Activated CD4-positive, alpha-beta T cell treated with anti-CD3 and anti-CD28 coated beads for 1 hour (primary cell): ENCODE measurements around the gene ASF1B.

Source experiments
- DNase-seq: peaks from one replicate; pipeline ENCODE4 v3.0.0-alpha.2; 2020

ASF1B gene

DNA sequence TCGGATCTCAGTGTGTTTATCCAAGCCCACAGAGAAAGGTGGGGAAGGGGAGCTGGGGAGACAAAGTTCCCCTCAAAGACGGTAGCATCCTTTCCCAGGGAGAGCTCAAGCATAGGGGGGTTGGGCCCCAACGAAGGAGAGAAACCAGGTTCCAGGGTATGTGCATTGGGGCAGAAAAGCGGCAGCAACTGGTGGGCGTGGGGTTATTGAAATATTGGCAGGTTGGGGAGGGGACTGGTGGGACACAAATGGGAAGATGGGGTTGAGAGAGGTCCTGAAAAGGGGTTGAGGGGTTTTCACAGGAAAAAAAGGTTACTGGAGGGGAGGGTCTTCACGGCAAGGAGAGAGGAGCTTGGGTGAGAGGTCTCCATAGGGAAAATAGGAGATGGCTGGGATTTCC, 1.0 kb downstream of the ASF1B start:
- DNase-seq = no peak

GRCh38 chr19:14127929-14128509, 8.4 kb downstream of the ASF1B start:
- no peak for DNase-seq

DNA sequence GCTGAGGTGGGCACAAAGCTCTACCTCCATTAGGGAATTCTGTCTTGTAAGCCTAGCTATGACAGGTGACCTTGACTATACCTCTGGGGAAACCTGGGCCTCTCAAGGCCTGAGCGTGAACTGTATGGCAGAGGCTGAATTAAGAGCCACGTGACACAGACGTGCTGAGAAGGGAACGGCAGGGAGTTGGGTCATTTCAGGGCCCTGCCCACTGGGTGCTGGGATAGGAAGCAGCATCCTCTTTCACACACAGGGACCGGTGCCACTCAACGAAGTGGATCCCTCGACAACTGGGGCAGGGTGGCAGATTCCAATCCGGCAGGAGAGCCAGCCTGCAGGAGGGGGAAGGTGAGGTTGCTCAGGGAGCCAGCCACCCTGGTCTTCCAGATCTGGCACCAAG, 9.2 kb downstream of the ASF1B start:
- DNase-seq = no peak

GRCh38 chr19:14122924-14123323, 13.5 kb downstream of the ASF1B start:
- DNase-seq = no peak

DNA sequence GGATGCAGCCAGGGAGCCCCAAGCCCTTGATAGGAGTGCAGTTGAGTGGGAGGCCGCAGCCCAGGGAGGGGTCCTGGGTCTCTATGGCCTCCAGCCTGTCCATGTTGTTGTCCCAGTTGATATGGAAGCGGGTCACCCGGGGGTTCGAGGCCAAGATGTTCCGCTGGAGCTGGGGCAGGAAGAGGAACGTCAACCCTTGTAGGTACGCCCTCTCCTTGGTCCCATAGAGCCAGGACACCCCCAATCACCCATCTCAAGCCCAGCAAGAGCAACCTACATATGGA, 15.9 kb downstream of the ASF1B start:
- no peak for DNase-seq

- no peak for DNase-seq
Observed at GRCh38 chr19:14119644-14120496, 16.5 kb downstream of the ASF1B start.

DNA sequence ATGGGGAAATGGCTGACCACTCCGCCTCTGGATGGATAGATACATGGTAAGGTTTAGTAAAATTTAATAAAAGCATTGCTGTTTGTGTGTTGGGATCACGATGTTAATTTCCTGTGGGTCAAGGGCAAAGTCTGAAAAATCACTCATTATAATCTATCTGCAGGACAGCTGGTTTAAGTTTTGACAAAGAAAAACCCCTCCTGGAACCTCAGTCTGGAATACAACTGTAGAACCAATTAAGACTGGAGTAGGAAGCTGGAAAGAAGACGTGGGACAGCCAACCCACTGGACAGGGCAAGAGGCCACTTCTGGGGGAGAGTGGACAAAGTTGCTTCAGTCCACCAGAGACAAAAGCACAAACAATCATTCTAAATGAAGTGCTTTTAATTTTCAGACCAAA, 17.2 kb downstream of the ASF1B start:
- DNase-seq = no peak

- no peak for DNase-seq
Observed at GRCh38 chr19:14118165-14119051, 18.0 kb downstream of the ASF1B start.

- peak; percentile 99 for DNase-seq
Observed at GRCh38 chr19:14117668-14118164, 18.7 kb downstream of the ASF1B start, which contains the start of gene PRKACA. Gene PRKACA, minus strand, starts transcription at chr19:14117762. Its CDS starts 215 bp downstream, at chr19:14117547.

GRCh38 chr19:14116918-14117578, 19.3 kb downstream of the ASF1B start:
- DNase-seq = no peak

GRCh38 chr19:14116525-14116917, 19.9 kb downstream of the ASF1B start:
- DNase-seq = no peak

DNA sequence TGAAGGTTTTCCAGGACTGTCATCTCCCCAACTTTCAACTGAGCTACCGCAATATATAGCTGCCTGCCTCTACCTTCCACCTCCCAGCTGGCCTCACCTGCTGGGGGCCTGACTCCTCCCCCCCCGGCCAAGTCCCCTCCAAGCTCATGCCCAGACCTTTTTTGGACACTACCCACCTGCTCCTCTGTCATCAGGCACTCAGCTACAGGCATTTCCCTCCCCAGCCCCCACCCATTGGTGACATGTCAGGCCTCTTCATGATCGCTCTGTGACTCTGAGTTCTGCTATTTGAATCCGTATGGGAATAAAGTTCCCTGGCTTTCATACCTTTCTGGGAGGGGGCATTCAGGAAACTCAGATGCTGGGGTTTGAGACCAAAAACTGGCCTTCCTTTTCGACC, 20.6 kb downstream of the ASF1B start:
- no peak for DNase-seq

- no peak for DNase-seq
Observed at GRCh38 chr19:14114854-14115253, 21.5 kb downstream of the ASF1B start.

GRCh38 chr19:14114439-14114838, 21.9 kb downstream of the ASF1B start:
- DNase-seq = no peak

DNA sequence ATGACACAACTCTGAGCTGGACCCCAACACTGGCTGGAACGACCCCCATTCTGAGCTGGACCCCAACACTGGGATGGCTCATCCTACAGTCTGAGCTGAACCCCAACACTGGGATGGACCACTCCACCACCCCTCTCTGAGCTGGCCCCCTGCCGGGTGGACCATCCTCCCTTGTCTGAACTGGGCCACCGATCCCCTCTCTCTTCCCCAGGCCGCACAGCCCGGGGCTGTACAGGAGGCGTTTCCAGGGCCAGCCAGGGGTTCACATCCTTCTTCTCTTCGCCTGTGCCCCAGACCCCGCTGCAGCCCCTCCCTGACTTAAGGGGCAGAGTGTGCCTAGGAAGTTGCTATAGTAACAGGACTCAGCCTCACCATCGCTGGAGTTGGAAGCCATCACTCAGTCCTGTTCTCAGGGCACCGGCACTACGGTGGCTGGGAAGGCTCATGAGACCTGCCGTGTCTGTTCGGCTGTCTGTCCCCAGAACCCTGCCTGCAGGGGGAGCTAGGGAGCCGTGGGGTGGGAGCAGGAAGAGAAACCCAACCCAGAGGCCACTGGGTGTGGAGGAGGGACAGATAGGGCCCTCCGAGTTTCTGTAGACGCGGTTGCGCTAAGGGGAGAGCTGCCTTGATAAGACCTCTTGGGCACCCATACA, 22.5 kb downstream of the ASF1B start:
- DNase-seq = no peak

DNA sequence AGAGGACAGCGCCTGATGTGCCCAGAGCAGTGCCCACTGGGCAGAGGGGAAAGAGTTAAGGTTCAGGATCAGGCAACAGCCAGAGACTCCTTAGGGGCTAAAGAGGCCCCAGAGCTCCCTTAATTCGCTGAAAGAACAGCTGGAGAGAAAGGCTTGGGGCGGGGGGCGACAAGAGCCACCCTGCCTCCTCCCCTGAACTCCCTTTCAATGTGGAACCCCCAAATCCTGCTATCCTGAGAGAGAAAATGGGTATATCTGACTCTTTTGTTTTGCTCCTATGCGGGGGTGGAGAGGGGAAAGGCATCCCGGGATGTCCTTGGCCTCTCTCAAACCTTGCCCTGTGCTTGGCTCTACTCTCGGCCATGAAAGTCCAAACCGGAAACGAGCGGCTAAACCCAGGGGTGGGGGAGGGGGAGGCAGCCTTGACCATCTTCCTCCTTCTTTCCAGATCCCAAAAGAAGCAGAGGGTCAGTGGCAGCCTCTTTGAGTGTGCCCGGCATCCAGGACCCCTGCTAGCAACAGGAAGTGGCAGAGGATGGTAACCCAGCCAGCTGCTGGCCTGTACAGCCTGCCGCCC, 23.5 kb downstream of the ASF1B start:
- DNase-seq = no peak

DNA sequence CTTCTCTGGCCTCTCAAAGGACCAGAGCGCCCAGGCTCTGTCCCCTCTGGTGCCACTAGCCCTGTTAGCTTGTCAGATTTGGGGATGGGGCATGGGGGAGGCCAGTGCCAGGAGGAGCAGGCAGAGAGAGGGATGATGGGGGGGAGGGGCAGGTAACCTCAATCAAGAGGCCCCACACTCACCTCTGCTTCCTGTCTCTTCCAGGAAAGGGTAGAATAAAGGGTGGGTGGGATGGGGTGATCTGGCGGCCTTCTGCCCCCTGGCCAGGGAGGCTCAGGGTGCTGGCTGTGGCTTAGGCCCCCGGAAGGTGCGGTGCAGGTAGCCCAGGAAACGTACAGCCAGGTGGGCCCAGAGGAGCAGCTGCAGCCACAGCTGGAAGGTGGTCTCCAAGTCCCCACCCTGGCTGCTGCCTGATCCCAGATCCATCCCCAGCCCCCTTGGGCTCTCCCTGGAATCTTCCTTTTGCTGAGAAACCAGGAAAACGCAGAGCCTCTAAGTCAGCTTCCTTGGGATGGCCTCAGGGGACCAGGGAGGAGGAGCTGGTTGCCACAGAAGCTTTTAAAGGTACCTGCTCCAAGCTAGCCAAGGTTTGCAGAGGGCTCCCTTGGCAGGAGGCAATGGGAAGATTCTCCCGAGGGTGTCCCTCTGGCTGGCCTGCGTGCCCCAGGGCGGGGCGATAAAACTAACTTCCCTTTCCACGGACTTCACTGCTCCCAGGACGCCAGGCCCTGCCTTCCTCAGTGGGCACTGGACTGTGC, 24.2 kb downstream of the ASF1B start:
- DNase-seq = no peak

GRCh38 chr19:14111486-14111885, 24.9 kb downstream of the ASF1B start:
- DNase-seq = no peak

DNA sequence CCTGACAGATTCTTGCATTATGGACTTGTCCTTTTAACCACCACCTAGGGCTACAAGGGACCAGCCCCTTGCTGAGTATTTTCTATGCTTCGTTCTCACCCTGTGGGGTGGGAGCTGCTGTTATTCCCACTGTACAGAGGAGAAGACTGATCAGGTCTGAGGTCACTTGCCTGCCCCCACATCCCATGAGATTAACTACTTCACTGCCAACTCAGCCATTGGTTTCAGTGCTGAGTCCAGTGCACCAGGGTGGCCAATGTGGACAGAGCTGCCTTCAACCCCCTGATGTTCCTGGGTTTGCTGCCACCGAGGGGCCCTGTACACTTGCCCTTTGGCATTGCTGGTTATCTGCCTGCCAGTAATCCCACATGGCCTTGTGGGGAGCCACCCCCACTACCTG, 25.7 kb downstream of the ASF1B start:
- DNase-seq = no peak

GRCh38 chr19:14107581-14108461, 28.6 kb downstream of the ASF1B start:
- DNase-seq = no peak
